Muscle of back (tissue), 13 donors: ENCODE measurements around the gene A3GALT2. TPM values are rescaled to one million over a fixed set of nuclear protein-coding genes. Genes with fewer than 3 reads are reported as not detected.

ENCODE experiments used
- DNase-seq, 3 donors: peaks; one replicate each; pipeline versions ENCODE4 v3.0.0 to v3.0.0-alpha.2; 2013
- long read RNA-seq, 9 donors: transcript quantifications; one replicate each; lab custom pipeline, GENCODE V29; 2026
- polyA plus RNA-seq, 10 donors: library from polyadenylated mRNA; unstranded; fragments of 120-200 nt; gene quantifications; one replicate each; pipeline ENCODE4 v1.2.1, GENCODE V29; 2013; ENCODE audit not compliant: insufficient read length in 10 of 10

A3GALT2 gene
- under 1 TPM in 2 of 10 donors, not detected in 8; 0.12 to 0.27 TPM for polyA plus RNA-seq
- long read RNA-seq, donor 1: 0 reads
- long read RNA-seq, donor 2: 0 reads
- long read RNA-seq, donor 3: 0 reads
- long read RNA-seq, donor 4: 0 reads
- long read RNA-seq, donor 5: 0 reads
- long read RNA-seq, donor 6: 0 reads
- long read RNA-seq, donor 7: 0 reads
- long read RNA-seq, donor 8: 0 reads
- long read RNA-seq, donor 9: 0 reads

DNA sequence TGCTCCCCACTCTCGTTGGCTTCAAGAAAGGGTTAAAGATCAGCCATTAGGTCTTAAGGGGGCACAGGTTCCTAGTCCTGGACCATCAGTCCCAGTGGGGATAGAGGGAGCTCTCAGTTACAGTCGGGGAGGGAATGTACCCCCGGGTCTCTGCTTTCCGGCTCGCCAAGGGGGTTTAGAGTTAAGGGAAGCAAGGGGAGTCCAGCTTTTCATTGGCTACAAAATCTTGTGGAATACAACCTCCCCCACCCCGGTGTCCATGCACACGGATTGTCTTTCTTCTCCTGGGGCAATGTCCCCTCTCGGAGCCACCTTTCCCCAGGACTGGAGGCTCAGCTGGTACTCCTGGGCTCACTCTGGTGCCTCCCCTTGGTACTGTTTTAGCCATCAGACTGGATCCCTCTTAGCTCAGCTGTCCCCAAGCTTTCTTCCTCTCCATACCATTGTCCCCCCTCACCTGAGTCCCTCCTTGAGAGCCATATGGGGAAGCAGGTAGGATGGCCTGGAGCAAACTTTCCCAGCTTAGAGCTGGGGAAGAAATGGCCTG, at the start of gene A3GALT2:
Gene A3GALT2, minus strand, starts transcription at position 480 of the 547 bp plus-strand sequence. Its CDS starts 0 bp downstream, at position 480.
- no peak for DNase-seq

- DNase-seq: no peak
Measured at GRCh38 chr1:33370301-33370700, 49.4 kb upstream of the A3GALT2 start.

DNA sequence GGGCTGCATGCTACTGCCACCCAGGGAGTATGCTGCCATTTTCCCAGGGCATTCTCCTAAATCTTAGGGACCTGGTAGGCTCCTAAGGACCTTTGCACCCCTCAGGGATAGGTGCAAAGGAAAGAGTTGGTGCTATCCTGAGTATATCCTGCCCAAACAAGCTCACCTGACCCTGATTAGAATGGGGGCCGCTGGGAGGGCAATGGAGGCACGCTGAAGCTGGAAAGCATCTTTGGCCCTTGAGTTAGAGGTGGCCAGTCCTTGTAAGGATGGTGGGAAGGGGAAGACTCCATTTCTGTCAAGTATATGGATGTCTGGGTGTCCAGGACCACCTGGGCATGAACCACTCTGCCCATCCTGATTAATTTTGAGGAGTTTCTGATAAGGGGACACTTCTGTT, 48.9 kb upstream of the A3GALT2 start:
- no peak for DNase-seq

GRCh38 chr1:33369081-33369480, 48.2 kb upstream of the A3GALT2 start:
- no peak for DNase-seq

GRCh38 chr1:33368431-33368830, 47.5 kb upstream of the A3GALT2 start:
- DNase-seq: no peak

GRCh38 chr1:33367485-33368405, 46.8 kb upstream of the A3GALT2 start:
- peak; percentile 80 to 91 (median 88) for DNase-seq

GRCh38 chr1:33366762-33367484, 46.0 kb upstream of the A3GALT2 start:
- DNase-seq: no peak

DNA sequence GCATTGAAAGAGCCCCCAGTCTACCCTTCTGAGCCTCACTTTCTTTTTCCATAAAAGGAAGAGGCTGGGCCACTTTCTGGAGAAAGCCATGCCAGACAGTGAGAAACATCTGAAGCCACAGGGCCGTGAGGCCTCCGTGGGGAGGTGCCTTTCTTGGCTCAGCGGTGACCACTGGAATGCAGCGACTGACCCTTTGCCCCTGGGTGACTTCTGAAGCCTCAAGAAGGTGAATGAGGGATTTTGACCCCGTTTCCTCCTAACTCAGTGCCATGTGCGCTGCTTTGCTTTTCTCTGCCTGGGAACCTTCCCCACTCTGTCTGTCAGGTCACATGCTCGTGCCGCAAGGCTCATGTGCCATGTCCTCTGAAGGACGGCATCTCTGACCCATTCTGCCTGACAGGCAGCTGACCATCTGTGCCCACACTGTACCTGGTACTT, 44.7 kb upstream of the A3GALT2 start:
- DNase-seq: no peak

DNA sequence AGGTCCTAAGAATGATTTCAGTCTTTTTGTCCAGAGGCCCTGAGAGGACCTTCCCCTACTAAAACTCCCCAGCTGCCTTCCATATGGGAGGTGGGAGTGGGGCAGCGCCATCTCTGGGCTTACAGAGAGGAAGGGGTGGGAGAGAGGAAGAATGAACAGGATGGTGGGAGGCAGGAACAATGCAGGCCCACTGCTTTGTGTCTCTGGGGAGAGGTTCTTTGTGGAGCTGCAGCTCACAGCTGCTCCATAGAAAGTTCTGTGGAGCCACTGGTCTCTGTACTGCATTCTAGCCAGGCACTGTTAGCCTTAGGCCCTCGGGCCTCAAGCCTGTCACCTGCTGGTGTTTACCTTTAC, 43.6 kb upstream of the A3GALT2 start:
- peak in 1 of 3 donors; percentile 81 for DNase-seq

DNA sequence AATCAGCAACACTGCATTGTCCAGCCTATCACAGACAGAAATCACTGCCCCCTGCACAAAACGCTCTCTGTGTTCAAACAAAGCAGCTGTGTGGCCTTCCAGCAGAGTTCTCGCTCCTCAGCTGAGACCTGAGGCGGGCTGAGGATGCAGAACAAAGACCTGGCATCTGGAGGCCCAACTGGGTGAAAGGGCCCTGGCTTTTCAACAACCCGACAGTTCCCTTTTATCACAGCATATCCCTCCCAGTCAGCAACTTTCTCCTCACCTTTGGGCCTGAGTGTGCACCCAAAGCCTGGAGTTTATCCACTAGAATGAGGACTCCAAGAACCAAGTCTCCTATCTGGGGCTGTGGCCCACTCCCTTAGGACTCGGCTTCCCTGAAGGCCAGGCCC, 42.6 kb upstream of the A3GALT2 start:
- no peak for DNase-seq

GRCh38 chr1:33363021-33363420, 42.1 kb upstream of the A3GALT2 start:
- DNase-seq: no peak

DNA sequence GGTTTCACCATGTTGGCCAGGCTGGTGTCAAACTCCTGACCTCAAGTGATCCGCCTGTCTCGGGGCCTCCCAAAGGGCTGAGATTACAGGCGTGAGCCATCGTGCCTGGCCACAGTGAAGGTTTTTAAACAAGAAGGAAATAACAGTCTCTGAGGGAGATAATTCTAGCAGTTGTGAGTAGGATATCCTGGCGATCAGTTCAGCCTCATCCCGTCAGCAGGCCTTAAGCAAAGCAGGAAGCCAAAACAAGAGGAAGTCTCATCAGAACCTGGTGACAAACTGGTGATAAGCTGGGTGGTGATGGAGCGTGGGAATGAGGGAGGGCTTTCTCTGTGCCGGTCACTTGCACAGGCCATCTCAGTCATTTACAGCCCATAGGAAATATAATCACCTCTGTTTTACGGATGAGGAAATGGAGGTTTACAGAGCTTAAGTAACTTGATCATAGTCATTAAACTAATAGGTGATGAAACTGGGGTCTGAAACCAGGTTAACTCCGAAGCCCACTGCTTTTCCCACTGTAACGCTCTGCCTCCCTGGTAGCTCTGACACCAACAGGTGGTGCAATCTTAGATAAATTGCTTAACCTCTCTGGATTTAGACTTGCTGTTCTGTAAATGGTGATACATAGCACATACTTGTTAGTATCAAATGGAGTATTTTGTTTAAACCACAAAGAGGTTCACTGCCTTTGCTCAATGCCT, 40.8 kb upstream of the A3GALT2 start:
- peak in 1 of 3 donors; percentile 56 for DNase-seq

DNA sequence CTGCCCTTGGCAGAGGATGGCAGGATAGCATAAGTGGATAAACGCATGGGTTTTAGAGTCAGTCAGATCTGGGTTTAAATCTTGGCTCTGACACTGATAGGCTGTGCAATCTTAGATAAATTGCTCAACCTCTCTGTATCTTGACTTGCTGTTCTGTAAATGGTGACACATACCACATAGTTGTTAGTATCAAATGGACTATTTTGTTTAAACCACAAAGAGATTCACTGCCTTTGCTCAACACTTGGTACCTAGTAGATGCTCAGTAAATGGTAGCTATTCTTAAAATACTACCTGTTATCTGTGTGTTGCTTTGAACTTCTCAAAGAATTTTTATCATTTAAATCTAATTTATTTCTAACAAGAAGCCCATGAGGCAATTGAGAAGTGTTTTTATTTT, 39.5 kb upstream of the A3GALT2 start:
- DNase-seq: no peak

GRCh38 chr1:33359931-33360330, 39.0 kb upstream of the A3GALT2 start:
- DNase-seq: no peak

- DNase-seq: no peak
Measured at GRCh38 chr1:33358795-33359503, 38.1 kb upstream of the A3GALT2 start.

DNA sequence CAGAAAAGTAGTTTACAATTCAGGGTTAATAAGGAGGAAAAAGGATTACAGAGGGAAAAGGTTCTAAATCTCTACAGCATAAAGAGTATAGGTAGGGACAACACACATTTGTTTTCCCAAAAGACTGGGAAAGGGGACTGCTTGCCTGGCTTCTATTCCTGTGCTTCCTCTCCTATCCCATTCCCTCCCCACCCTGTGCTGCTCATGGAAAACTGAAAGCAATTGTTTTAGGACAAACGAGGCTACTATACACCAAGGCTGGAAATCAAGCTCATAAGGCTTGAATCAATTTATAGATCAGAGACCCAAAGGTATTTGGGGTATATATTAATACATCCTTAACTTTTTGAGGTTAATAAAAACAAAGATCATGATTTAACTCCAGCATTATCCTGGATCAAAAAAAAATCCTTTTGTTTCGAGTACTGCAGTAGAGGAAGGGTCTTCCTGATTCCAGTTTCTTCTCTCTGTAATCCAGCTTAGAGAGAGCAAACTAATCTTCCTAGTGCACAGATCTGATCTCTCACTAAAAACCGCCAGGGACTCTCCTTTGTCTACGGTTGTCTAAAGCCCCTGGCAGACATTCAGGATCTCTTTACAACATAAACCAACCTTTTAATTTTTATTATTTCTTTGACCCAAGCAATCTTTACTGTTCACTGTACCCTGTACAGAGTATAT, 37.4 kb upstream of the A3GALT2 start:
- DNase-seq: no peak

DNA sequence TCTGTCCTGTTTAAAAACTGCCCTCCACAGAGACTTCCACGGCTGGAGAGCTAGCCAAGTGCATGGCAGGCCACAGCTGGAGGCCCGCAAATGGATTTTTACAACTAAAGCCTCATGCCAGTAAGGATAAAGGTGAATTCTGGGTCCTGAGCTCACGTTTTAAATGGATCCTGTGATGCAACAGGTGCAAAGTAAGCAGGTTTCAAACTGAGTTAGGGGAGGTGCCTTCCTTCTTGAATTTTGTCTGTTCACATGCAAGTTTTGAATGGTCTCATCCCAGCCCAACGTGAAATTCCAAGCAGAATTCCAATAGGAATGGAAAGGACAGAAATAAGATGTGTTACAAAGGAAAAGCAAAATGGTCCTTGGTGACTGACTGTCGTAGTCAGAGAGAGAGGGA, 36.2 kb upstream of the A3GALT2 start:
- no peak for DNase-seq

- no peak for DNase-seq
Measured at GRCh38 chr1:33354707-33355316, 33.9 kb upstream of the A3GALT2 start.

DNA sequence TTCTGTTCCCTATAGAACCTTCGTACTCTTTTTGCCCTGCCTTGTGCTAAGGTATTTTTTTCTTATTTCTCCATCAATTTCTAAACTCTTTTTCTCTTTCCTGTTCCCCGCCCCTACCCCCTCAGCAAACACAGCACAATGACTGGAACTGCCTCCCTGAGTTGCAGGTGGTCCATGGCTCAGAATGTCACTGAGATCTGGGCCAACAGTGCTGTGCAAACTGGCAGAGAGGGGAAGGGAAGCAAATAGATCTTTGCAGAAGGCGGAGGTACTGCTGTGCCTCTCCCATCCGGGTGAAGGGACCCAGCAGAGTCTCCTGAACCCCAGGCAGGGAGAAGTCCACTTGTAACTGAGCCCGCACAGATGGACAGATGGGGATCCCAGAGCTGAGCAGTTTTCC, 32.6 kb upstream of the A3GALT2 start:
- no peak for DNase-seq

GRCh38 chr1:33351281-33351660, 30.4 kb upstream of the A3GALT2 start:
- DNase-seq: no peak
